ENCODE results near the gene ATG7. TPM values are rescaled to one million over a fixed set of nuclear protein-coding genes. Genes with fewer than 3 reads are reported as not detected.

The ATG7 gene
- total RNA-seq, 1 donor from 2014 or later: 53.5 TPM

- no peaks in the 10 kb centered on the region for H4K20me1 ChIP-seq (ENCODE audit: low read depth)
- no peak overlapping the region for H3K9ac ChIP-seq
- Mint-ChIP-seq H3K4me3 (no peak overlapping the region), H3K36me3 (peaks cover 9% of the 10 kb centered on the region), H3K9me3 (peaks cover 27% of the 10 kb centered on the region), H3K27ac (no peak overlapping the region), H3K27me3 (ENCODE audit: insufficient read depth, low read depth) (no peaks in the 10 kb centered on the region), H3K4me1 (peaks cover 6% of the 10 kb centered on the region)
- no peak overlapping the region for H3K4me2 ChIP-seq
- no peak overlapping the region for H3K27ac ChIP-seq
- no peaks in the 10 kb centered on the region for H3K4me1 ChIP-seq
- no peaks in the 10 kb centered on the region for H3K79me2 ChIP-seq (ENCODE audit: low read depth)
- no peak overlapping the region for H2AFZ ChIP-seq (replicated peaks)
- H3K27me3 ChIP-seq: no peaks in the 10 kb centered on the region
- no peak for DNase-seq (ENCODE audit: low spot score)
- no peaks in the 10 kb centered on the region for H3K36me3 ChIP-seq
- H3K4me3 ChIP-seq: no peak overlapping the region
- no peaks in the 10 kb centered on the region for H3F3A ChIP-seq (ENCODE audit: low read depth)
- no peaks in the 10 kb centered on the region for H3K9me3 ChIP-seq (ENCODE audit: low read depth)
- TF ChIP-seq CTCF (IDR thresholded peaks at IDR 0.05) (no peak), EZH2 (IDR thresholded peaks at IDR 0.05) (no peak), EZH2phosphoT487 (IDR thresholded peaks at IDR 0.05) (no peak)
Observed at GRCh38 chr3:11415099-11415498, 142.9 kb downstream of the ATG7 start.

- Histone ChIP-seq H3K9me3 (ENCODE audit: low read depth) (no peaks in the 10 kb centered on the region), H3K79me2 (ENCODE audit: low read depth) (no peaks in the 10 kb centered on the region), H3K36me3 (no peaks in the 10 kb centered on the region), H3K4me1 (peaks cover 7% of the 10 kb centered on the region), H3K27me3 (no peaks in the 10 kb centered on the region), H4K20me1 (ENCODE audit: low read depth) (no peaks in the 10 kb centered on the region), H3F3A (ENCODE audit: low read depth) (no peaks in the 10 kb centered on the region), H2AFZ (replicated peaks) (no peak overlapping the region), H3K4me2 (no peak overlapping the region), H3K9ac (no peak overlapping the region), H3K4me3 (no peak overlapping the region), H3K27ac (no peak overlapping the region)
- DNase-seq (ENCODE audit: low spot score): no peak
- peaks cover 13% of the 10 kb centered on the region for H3K9me3 Mint-ChIP-seq
- peaks cover 3% of the 10 kb centered on the region for H3K36me3 Mint-ChIP-seq
- TF ChIP-seq CTCF (IDR thresholded peaks at IDR 0.05): no peak
- TF ChIP-seq EZH2phosphoT487 (IDR thresholded peaks at IDR 0.05): no peak
- TF ChIP-seq EZH2 (IDR thresholded peaks at IDR 0.05): no peak
- H3K27ac Mint-ChIP-seq: peak overlapping the region; percentile 61
- H3K27me3 Mint-ChIP-seq (ENCODE audit: insufficient read depth, low read depth): no peaks in the 10 kb centered on the region
- peaks cover 16% of the 10 kb centered on the region for H3K4me1 Mint-ChIP-seq
- no peak overlapping the region for H3K4me3 Mint-ChIP-seq
Observed at GRCh38 chr3:11420066-11420465, 147.9 kb downstream of the ATG7 start.

GRCh38 chr3:11422291-11422690 is 150.1 kb downstream of the ATG7 start:
- H3K9me3 ChIP-seq (ENCODE audit: low read depth): no peaks in the 10 kb centered on the region
- no peaks in the 10 kb centered on the region for H4K20me1 ChIP-seq (ENCODE audit: low read depth)
- H3K27ac ChIP-seq: no peak overlapping the region
- H2AFZ ChIP-seq (replicated peaks): no peak overlapping the region
- H3K79me2 ChIP-seq (ENCODE audit: low read depth): no peaks in the 10 kb centered on the region
- H3K4me1 ChIP-seq: peaks cover 7% of the 10 kb centered on the region
- H3K4me3 ChIP-seq: no peak overlapping the region
- no peak overlapping the region for H3K4me2 ChIP-seq
- H3F3A ChIP-seq (ENCODE audit: low read depth): no peaks in the 10 kb centered on the region
- H3K27me3 Mint-ChIP-seq (ENCODE audit: insufficient read depth, low read depth): no peaks in the 10 kb centered on the region
- H3K36me3 Mint-ChIP-seq: peaks cover 6% of the 10 kb centered on the region
- no peaks in the 10 kb centered on the region for H3K36me3 ChIP-seq
- TF ChIP-seq EZH2 (IDR thresholded peaks at IDR 0.05) (no peak), CTCF (IDR thresholded peaks at IDR 0.05) (no peak), EZH2phosphoT487 (IDR thresholded peaks at IDR 0.05) (no peak)
- H3K27ac Mint-ChIP-seq: no peak overlapping the region
- no peak overlapping the region for H3K9ac ChIP-seq
- H3K4me3 Mint-ChIP-seq: no peak overlapping the region
- peaks cover 13% of the 10 kb centered on the region for H3K9me3 Mint-ChIP-seq
- H3K4me1 Mint-ChIP-seq: peaks cover 16% of the 10 kb centered on the region
- no peak for DNase-seq (ENCODE audit: low spot score)
- H3K27me3 ChIP-seq: no peaks in the 10 kb centered on the region

Measured in neural progenitor cell (in vitro differentiated cells).